Heart right ventricle (tissue), 16 donors: ENCODE data around the gene ATXN2. TPM values are rescaled to one million over a fixed set of nuclear protein-coding genes. Genes with fewer than 3 reads are reported as not detected.

Experiments
- ATAC-seq, 8 donors: fragments of 200-7000 bp; cut with Tn5 transposase; one replicate each; pipeline ENCODE4 v1.9.1; 2020; ENCODE audit warnings: mild to moderate bottlenecking in 8 of 8, moderate library complexity in 8 of 8, moderate number of reproducible peaks in 1 of 8
- DNase-seq, 2 donors: peaks; one replicate each; pipeline ENCODE4 v3.0.0-alpha.2; 2020
- H3K27ac ChIP-seq, 10 donors: fragments of 200-600 bp; sonication (generic) in 2 of 10; one replicate each; pipeline versions ENCODE4 v1.5.0 to v1.8.0; 2020 to 2022; ENCODE audit warnings: mild to moderate bottlenecking in 3 of 10
- H3K27me3 ChIP-seq, 7 donors: fragments of 200-600 bp; one replicate each; pipeline ENCODE4 v1.8.0; 2021 to 2022; ENCODE audit warnings: mild to moderate bottlenecking in 2 of 7
- H3K36me3 ChIP-seq, 9 donors: fragments of 200-600 bp; sonication (generic) in 1 of 9; one replicate each; pipeline versions ENCODE4 v1.5.0 to v1.8.0; 2020 to 2022; ENCODE audit warnings: mild to moderate bottlenecking in 2 of 9
- H3K4me1 ChIP-seq, 9 donors: fragments of 200-600 bp; sonication (generic) in 1 of 9; one replicate each; pipeline versions ENCODE4 v1.5.0 to v1.8.0; 2020 to 2022; ENCODE audit warnings: mild to moderate bottlenecking in 4 of 9
- H3K4me3 ChIP-seq, 10 donors: fragments of 200-600 bp; sonication (generic) in 2 of 10; one replicate each; pipeline versions ENCODE4 v1.5.0 to v1.8.0; 2020 to 2022; ENCODE audit warnings: mild to moderate bottlenecking in 7 of 10, moderate library complexity in 2 of 10
- H3K9me3 ChIP-seq, 11 donors: fragments of 200-600 bp in 10 of 11; sonication (generic) in 2 of 11; one replicate each; pipeline versions ENCODE4 v1.5.0 to v1.8.0; 2013 to 2022; ENCODE audit warnings: mild to moderate bottlenecking in 2 of 11, control low read depth in 1 of 11, moderate library complexity in 1 of 11
- WGBS, 2 donors: extraction: QIAGEN DNeasy Blood & Tissue Kit; methylation state at CpG; one replicate each; pipeline ENCODE4 v1.1.7; 2013; ENCODE audit warnings: inconsistent platforms in 1 of 2; 5-methylcytosine and 5-hydroxymethylcytosine counted together
- intact Hi-C, 10 donors: fragments of 100-400 bp; cut with DNase I; formaldehyde crosslinking; loops; one replicate each; pipeline versions ENCODE4 v1.11.1 to v1.14.2; 2022
- polyA plus RNA-seq, 2 donors: library from polyadenylated mRNA; stranded (reverse); fragments of 200-250 nt; gene quantifications; one replicate each; pipeline ENCODE4 v1.2.3, GENCODE V29; 2013
- total RNA-seq, 10 donors: library from RNA; stranded (reverse); fragmentation: NEBNext Ultra II Directional in 3 of 10; extraction: Animal tissue kit (Norgen Biotek cat#: 25700) in 3 of 10; gene quantifications; one replicate each; pipeline versions ENCODE4 v1.2.1 to v1.2.4, GENCODE V29; 2021 to 2023
- TF ChIP-seq, protein P1 (sequence below), 9 donors: fragments of 200-600 bp; sonication (generic) in 2 of 9; IDR thresholded peaks; one replicate each; pipeline versions ENCODE4 v1.5.0 to v1.8.0; 2021 to 2022; ENCODE audit warnings: antibody characterized with exemption in 9 of 9, mild to moderate bottlenecking in 5 of 9, moderate library complexity in 1 of 9
- donor health status: Arrhythmogenic right ventricular cardiomyopathy.
- donor health status: ischemic (EF 13 %, LVEDD 7.1; RV severe dilation, severe dysfunction).
- donor health status: healthy with polysubstance abuse.
- donor health status: DM: no; HTN: yes; CAD: no.
- donor health status: DM: no; HTN: no; CAD: no.
- donor health status: ischemic (EF 25% LVEDD 6.9; RV normal size, moderate dysfunction).
- donor health status: ischemic (EF 25% LVEDD 5.7; RV mildly dilated, moderate dysfunction).
- donor health status: healthy.
- donor health status: DM: yes; HTN: yes; CAD: no.
- donor health status: Ischemic cardiomyopathy.
- donor health status: ischemic (EF 35%, LVEDD 5.7; RV mildly dilated, moderate dysfunction).
- donor health status: nonischemic (EF 11% LVEDD 7.7; RV severe dilation, severe dysfunction).
- donor health status: DM: yes; HTN: yes; CAD: no.
- donor health status: PGD.
- donor health status: ischemic (EF 29% LVEDD 5.4; RV normal size, mild dysfunction).
- donor health status: nonischemic (EF 23%, LVEDD 6.1; RV moderate dilation, normal function).

ATXN2 gene
- total and polyA plus RNA-seq, 12 donors: 18.8 to 69.9 (median 55.0) TPM

DNA sequence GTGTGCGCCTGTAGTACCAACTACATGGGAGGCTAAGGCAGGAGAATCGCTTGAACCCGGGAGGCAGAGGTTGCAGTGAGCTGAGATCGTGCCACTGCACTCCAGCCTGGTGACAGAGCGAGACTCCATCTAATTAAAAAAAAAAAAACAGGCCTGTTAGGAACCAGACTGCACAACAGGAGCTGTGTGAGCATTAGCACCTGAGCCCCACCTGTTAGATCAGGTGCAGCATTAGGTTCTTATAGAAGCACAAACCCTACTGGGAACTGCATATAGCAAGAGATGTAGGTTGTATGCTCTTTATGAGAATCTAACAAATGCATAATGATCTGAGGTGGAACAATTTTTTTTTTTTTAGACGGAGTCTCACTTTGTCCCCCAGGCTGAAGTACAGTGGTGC lies 8.6 kb downstream of the ATXN2 start:
- TF ChIP-seq, protein P1, sequence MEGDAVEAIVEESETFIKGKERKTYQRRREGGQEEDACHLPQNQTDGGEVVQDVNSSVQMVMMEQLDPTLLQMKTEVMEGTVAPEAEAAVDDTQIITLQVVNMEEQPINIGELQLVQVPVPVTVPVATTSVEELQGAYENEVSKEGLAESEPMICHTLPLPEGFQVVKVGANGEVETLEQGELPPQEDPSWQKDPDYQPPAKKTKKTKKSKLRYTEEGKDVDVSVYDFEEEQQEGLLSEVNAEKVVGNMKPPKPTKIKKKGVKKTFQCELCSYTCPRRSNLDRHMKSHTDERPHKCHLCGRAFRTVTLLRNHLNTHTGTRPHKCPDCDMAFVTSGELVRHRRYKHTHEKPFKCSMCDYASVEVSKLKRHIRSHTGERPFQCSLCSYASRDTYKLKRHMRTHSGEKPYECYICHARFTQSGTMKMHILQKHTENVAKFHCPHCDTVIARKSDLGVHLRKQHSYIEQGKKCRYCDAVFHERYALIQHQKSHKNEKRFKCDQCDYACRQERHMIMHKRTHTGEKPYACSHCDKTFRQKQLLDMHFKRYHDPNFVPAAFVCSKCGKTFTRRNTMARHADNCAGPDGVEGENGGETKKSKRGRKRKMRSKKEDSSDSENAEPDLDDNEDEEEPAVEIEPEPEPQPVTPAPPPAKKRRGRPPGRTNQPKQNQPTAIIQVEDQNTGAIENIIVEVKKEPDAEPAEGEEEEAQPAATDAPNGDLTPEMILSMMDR (IDR thresholded peaks at IDR 0.05): no peak
- peaks cover 0 to 61% (median 26%) of the 10 kb centered on the region in 9 donors for H3K4me1 ChIP-seq
- ATAC-seq (no peak), DNase-seq (no peak)
- H3K27ac ChIP-seq: no peak overlapping the region
- WGBS, 2 donors: 87 to 88% methylated on average over 6 of the region's 6 CpGs
- no peaks in the 10 kb centered on the region for H3K27me3 ChIP-seq
- intact Hi-C loops: no loop called here
- no peaks in the 10 kb centered on the region for H3K9me3 ChIP-seq
- peaks cover 0 to 4% (median 0%) of the 10 kb centered on the region in 9 donors for H3K36me3 ChIP-seq
- H3K4me3 ChIP-seq: no peak overlapping the region

DNA sequence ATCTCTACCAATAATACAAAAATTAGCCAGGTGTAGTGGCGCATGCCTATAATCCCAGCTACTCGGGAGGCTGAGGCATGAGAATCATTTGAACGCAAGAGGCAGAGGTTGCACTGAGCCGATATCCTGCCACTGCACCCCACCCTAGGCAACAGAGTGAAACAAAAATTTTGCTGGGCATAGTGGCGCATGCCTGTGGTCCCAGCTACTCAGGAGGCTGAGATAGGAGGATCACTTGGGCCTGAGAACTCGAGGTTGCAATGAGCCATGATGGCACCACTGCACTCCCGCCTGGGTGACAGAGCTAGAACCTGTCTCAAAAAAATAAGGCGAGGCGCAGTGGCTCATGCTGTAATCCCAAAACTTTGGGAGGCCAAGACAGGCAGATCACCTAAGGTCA lies 9.5 kb downstream of the ATXN2 start:
- Histone ChIP-seq H3K36me3 (peaks cover 0 to 4% (median 0%) of the 10 kb centered on the region in 9 donors), H3K4me3 (no peak overlapping the region), H3K27me3 (no peaks in the 10 kb centered on the region), H3K4me1 (peaks cover 0 to 53% (median 20%) of the 10 kb centered on the region in 9 donors), H3K27ac (no peak overlapping the region), H3K9me3 (no peaks in the 10 kb centered on the region)
- ATAC-seq (no peak), DNase-seq (no peak)
- intact Hi-C loops: no loop called here
- WGBS, 2 donors: 97 to 99% methylated on average over 9 of the region's 9 CpGs
- TF ChIP-seq, protein P1 (IDR thresholded peaks at IDR 0.05): no peak

DNA sequence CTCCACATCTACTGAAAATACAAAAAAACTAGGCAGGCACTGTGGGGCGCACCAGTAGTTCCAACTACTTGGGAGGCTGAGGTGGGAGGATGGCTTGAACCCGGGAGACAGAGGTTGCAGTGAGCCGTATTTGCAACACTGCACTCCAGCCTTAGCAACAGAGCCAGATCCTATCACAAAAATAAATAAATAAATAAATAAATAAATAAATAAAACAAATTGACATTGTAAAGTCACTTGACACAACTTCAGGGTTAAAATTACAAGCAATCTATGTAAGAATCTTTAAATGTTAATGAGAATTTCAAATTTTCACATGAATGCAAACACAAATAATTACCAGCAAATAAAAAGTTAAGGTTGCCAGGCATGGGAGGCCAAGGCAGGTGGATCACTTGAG lies 11.1 kb downstream of the ATXN2 start:
- Histone ChIP-seq H3K27ac (no peak overlapping the region), H3K36me3 (peaks cover 0 to 4% (median 0%) of the 10 kb centered on the region in 9 donors), H3K9me3 (no peaks in the 10 kb centered on the region), H3K4me3 (no peak overlapping the region), H3K4me1 (peaks cover 0 to 45% (median 12%) of the 10 kb centered on the region in 9 donors), H3K27me3 (no peaks in the 10 kb centered on the region)
- DNase-seq (no peak), ATAC-seq (no peak)
- TF ChIP-seq, protein P1 (IDR thresholded peaks at IDR 0.05): no peak
- intact Hi-C loops: no loop called here
- 92 to 95% methylated on average over 3 of the region's 3 CpGs for WGBS, 2 donors

DNA sequence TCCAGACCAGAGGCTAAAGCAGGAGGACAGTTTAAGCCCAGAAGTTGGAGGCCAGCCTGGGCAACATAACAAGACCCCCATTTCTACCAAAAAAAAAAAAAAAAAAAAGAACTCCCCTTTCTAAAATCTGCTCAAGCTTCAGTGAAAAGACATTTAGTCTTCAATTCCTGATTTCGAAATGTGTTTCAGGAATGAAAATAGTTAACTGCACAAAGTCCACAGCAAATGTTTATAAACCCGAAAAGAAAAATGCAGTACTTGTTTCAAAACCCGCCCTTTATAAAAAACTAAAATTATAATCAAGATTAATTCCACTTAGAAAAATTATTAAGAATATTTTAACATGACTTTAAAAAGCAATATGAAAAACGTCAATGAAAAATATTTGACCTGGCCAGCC lies 12.1 kb downstream of the ATXN2 start:
- intact Hi-C loops: no loop called here
- Histone ChIP-seq H3K27ac (no peak overlapping the region), H3K4me1 (peaks cover 0 to 40% (median 11%) of the 10 kb centered on the region in 9 donors), H3K9me3 (no peaks in the 10 kb centered on the region), H3K36me3 (peaks cover 0 to 4% (median 0%) of the 10 kb centered on the region in 9 donors), H3K27me3 (no peaks in the 10 kb centered on the region), H3K4me3 (no peak overlapping the region)
- 77 to 81% methylated on average over 4 of the region's 4 CpGs for WGBS, 2 donors
- TF ChIP-seq, protein P1 (IDR thresholded peaks at IDR 0.05): no peak
- ATAC-seq (no peak), DNase-seq (no peak)
